HG02973 (cell line): ENCODE data around the gene PPP1R13L.
"Not testable (repeated sequence)": the region's sequence is repeated elsewhere in the genome, so short reads cannot be mapped to it uniquely, and the experiment has no call there.

Experiments
- ATAC-seq: cut with Tn5 transposase; IDR thresholded peaks from one replicate; pipeline ENCODE4 v1.9.1; 2021; ENCODE audit warnings: moderate library complexity; ENCODE audit not compliant: unreplicated experiment

PPP1R13L gene

DNA sequence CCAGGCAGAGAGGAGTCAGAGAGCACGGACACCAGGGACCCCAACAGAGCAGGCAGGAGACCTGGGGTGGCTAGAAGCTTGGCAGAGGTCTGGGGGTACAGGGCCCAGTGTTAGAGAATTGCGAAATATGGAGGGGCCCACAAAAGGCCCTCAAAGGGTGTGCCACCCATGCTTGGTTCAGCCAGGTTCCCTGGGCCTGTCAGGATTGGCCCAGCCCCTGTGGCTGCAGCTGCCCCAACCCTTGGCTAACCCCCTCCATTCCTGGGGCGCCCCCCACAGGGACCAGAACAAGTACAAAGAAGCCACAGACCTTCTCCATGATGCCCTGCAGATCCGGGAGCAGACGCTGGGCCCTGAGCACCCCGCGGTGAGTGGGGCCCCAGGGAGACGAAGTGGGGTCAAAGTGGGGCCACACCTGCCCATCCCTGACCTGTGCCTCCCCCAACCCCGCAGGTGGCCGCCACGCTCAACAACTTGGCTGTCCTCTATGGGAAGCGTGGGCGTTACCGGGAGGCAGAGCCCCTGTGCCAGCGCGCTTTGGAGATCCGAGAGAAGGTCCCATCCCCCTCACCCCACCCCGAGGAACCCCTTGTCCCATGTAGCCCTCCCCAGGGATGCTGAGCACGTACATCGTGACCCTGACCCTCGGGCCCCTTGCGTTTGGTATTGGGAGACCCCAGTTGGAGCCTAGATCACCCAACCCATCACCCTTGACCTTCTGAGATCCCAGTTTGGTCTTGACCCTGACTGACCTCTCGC lies 56.3 kb downstream of the PPP1R13L start:
- ATAC-seq, result no peak

DNA sequence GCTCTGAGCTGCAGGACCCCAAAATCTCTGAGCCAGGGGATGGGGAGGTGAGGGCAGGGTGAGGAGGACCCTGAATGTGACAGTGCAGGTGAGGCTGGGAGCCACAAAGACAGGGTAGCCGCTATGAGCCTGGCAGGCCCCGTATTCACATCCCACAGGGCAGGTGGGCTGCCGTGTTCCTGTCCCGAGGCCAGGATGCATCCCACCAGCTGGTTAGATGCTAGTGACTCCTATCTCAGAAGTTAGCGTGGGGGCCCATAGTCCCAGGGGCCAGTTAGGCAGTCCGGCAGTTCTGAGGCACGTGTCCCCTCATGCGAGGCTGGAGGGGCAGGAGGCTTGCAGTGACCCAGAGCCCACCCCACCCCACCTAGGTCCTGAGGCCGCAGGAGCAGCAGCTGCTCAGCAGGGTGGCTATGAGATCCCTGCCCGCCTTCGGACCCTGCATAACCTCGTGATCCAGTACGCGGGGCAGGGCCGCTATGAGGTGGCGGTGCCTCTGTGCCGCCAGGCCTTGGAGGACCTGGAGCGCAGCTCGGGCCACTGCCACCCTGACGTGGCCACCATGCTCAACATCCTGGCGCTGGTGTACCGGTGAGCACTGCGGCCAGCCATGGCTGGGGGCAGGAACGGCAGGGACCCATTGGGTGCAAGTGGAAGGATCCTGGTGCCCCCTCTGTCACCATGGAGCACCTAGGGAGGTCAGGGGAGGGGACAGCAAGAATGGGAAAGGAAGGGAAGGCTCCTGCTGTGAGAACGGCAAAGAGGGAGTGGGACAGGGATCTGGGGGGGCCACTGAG lies 57.1 kb downstream of the PPP1R13L start:
- ATAC-seq, result no peak

GRCh38 chr19:45346449-45346848 lies 58.4 kb downstream of the PPP1R13L start:
- ATAC-seq, result no peak

DNA sequence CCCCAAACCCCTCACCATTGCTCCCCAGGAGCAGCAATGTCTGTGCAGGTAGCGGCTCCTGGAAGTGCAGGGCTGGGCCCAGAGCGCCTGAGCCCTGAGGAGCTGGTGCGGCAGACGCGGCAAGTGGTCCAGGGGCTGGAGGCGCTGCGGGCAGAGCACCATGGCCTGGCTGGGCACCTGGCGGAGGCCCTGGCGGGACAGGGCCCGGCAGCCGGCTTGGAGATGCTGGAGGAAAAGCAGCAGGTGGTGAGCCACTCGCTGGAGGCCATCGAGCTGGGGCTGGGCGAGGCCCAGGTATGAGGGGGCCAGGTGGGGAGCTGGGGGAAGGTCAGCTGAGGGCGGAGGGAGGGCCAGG lies 59.4 kb downstream of the PPP1R13L start:
- no peak for ATAC-seq

GRCh38 chr19:45344621-45345505 lies 60.0 kb downstream of the PPP1R13L start:
- no peak for ATAC-seq

- no peak for ATAC-seq
Observed at GRCh38 chr19:45342911-45343310, 62.0 kb downstream of the PPP1R13L start.

DNA sequence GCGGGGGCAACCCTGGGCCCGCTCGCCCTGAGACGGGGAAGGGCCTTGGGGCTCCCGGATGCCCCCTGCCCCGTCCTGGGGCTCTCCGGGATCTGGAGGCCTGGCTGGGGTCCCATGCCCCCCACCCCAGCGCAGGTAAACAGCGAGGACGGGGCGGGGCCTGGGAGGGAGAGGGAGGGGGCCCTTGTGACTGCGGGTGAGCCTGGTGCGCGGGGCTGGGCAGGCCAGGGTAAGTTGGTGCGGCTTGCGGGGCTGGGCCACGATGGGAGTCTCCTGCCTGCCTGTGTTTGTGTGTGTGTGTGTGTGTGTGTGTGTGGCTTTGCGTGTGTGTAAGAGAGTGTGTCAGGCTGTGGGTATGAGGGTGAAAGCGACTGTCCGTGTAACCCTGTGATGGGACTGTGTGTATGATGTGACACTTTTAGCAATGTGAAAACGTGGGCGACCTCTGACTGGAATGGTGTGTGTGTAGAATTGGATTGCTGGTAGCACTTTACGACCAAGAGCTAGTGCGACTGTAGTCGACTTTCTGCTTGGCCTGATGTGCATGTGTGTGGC lies 63.9 kb downstream of the PPP1R13L start:
- ATAC-seq, result no peak

DNA sequence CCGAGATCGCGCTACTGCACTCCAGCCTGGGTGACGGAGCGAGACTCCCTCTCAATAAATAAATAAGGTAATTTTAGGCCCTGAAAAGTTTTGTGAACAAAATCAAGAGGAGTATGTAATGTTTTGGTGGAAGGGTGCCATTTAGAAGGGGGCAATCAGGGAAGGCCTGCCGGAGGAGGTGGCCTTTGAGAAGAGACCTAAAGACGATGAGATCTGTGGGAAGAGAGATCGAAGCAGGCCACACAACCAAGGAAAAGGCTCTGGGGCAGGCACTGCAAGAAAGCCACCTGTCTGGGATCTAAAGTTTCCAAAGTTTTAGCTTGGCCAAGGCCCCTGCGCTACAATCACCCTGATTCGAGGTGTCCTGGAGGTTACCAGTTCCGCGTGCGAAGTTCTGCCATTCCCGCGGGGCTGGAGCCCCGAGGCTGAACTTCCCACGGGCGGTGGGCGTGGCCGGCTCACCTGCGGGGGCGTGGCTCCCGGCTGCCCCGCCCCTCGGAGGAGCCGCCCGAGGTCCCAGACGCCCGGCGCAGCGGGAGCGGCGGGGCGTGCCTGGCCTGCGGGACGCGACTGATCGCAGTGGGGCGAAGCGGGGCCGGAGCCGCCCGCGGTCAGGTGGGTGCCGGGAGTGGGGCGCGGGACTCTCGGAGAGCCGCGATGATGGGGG lies 64.5 kb downstream of the PPP1R13L start, which contains the start of gene KLC3:
Gene KLC3, plus strand, starts transcription at position 519 of the 667 bp plus-strand sequence. CDS start 4,792 bp downstream, outside the sequence.
- ATAC-seq, result no peak

DNA sequence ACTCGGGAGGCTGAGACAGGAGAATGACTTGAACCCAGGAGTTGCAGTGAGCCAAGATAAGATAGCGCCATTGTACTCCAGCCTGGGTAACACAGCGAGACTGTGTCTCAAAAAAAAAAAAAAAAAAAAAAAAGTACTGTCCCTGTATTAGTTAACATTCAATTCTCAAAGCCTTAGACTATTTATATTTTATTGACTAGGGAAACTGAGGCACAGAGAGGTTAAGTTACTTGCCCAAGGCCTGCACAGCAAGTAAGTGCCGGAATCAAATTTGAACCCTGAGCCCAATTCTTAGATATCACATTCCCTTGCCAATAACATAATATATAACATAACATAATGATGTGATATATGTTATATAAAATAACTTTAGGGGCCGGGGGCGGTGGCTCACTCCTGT lies 65.2 kb downstream of the PPP1R13L start:
- no peak for ATAC-seq

- ATAC-seq, result no peak
Observed at GRCh38 chr19:45336696-45337251, 68.1 kb downstream of the PPP1R13L start.

- ATAC-seq, result not testable (repeated sequence)
Observed at GRCh38 chr19:45334881-45335280, 70.0 kb downstream of the PPP1R13L start.

GRCh38 chr19:45333609-45334303 lies 71.1 kb downstream of the PPP1R13L start:
- no peak for ATAC-seq

DNA sequence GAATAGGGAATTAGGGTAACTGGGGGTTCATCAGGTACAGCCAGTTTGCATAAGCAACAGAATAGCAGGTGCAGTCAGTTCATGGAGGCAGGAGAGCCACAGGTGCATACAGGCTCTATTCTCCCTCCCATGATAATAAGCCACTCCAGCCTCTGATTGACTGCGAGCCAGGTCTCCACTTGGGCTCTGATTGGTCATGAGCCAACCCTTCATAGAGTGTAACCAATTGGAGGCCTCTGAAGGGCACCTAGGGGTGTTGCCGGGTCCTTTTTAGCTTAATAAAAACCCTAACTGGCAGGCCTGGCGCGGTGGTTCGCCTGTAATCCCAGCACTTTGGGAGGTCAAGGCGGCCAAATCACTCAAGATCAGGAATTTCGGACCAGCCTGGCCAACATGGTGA lies 73.5 kb downstream of the PPP1R13L start:
- ATAC-seq, result no peak
